ENCODE results near the gene ALDOA.

ALDOA gene

GRCh38 chr16:30060836-30061554, 4.6 kb upstream of the ALDOA start:
- Histone ChIP-seq H3K27ac (ENCODE audit: low read depth, low read length) (no peak overlapping the region), H3F3A (ENCODE audit: control insufficient read depth, insufficient read depth) (peaks cover 5% of the 10 kb centered on the region), H3K4me3 (ENCODE audit: low read length) (no peak overlapping the region)

GRCh38 chr16:30063278-30063892, 2.2 kb upstream of the ALDOA start:
- Histone ChIP-seq H3K4me1 (ENCODE audit: control insufficient read depth, low read length) (peaks cover 24% of the 10 kb centered on the region), H3K79me2 (ENCODE audit: control insufficient read depth, low read length) (peaks cover 44% of the 10 kb centered on the region), H3K36me3 (ENCODE audit: control insufficient read depth, low read length) (peaks cover 41% of the 10 kb centered on the region), H3K27ac (ENCODE audit: low read depth, low read length) (peak overlapping the region; percentile 89), H3K4me3 (ENCODE audit: low read length) (peak overlapping the region; percentile 96), H3K9me3 (ENCODE audit: control insufficient read depth, insufficient read depth, low read length) (no peaks in the 10 kb centered on the region), H4K20me1 (ENCODE audit: control insufficient read depth, insufficient read depth, low read depth, low read length) (peaks cover 17% of the 10 kb centered on the region), H3K4me2 (ENCODE audit: low read length) (peak overlapping the region; percentile 77), H3F3A (ENCODE audit: control insufficient read depth, insufficient read depth) (peaks cover 23% of the 10 kb centered on the region), H3K9me2 (replicated peaks; ENCODE audit: control insufficient read depth, low read length) (no peaks in the 10 kb centered on the region), H3K27me3 (ENCODE audit: control insufficient read depth, low read length) (no peaks in the 10 kb centered on the region)
- TF ChIP-seq CTCF (IDR thresholded peaks at IDR 0.05; ENCODE audit: low read depth, low read length, poor library complexity, severe bottlenecking) = no peak
- TF ChIP-seq EZH2phosphoT487 (IDR thresholded peaks at IDR 0.05; ENCODE audit: borderline replicate concordance, low read length) = no peak

More at GRCh38 chr16:30060836-30061554, 4.6 kb upstream of the ALDOA start:
- Histone ChIP-seq H3K79me2 (ENCODE audit: control insufficient read depth, low read length) (peaks cover 22% of the 10 kb centered on the region), H3K36me3 (ENCODE audit: control insufficient read depth, low read length) (peaks cover 18% of the 10 kb centered on the region), H3K4me1 (ENCODE audit: control insufficient read depth, low read length) (peaks cover 10% of the 10 kb centered on the region), H3K9me2 (replicated peaks; ENCODE audit: control insufficient read depth, low read length) (no peaks in the 10 kb centered on the region), H3K9me3 (ENCODE audit: control insufficient read depth, insufficient read depth, low read length) (no peaks in the 10 kb centered on the region), H4K20me1 (ENCODE audit: control insufficient read depth, insufficient read depth, low read depth, low read length) (no peaks in the 10 kb centered on the region), H3K4me2 (ENCODE audit: low read length) (no peak overlapping the region), H3K27me3 (ENCODE audit: control insufficient read depth, low read length) (no peaks in the 10 kb centered on the region)
- no peak for TF ChIP-seq CTCF (IDR thresholded peaks at IDR 0.05; ENCODE audit: low read depth, low read length, poor library complexity, severe bottlenecking)
- TF ChIP-seq EZH2phosphoT487 (IDR thresholded peaks at IDR 0.05; ENCODE audit: borderline replicate concordance, low read length) = no peak

DNA sequence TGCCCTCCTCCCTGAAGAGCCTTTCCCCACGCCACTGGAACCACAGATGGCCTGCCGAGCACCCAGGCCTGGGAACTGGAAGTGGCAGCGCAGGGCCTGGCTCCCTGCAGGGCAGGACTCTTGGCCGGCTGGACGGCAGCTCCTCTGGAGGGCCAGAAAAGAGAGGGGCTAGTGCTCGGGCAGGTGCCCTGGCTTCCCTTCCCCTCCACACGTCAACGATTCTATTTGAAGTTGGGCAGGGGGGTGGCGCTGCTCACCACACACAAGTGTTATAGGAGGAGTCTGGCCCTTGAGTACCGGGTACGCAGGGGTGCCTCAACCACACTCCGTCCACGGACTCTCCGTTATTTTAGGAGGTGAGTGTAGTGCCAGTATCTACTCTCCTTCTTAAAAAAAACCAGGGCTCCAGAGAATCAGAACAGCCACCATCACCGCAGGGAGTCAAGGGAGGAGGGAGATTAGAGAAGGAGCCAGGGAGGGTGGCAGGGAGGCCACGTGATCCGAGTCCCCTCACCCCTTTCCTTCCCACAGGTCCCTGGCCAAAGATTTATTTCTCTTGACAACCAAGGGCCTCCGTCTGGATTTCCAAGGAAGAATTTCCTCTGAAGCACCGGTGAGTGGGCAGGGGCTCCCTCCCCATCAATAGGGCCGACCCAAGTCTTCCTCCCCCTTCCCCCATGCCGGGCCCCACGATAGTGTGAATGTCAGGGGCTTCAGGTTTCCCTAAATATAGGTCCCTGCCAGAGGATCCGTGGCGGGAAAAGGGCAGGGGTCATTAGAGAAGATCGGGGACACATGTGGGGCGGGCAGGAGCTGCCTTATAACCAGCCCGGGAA, 1.4 kb upstream of the ALDOA start:
- no peaks in the 10 kb centered on the region for H3K9me2 ChIP-seq (replicated peaks; ENCODE audit: control insufficient read depth, low read length)
- TF ChIP-seq CTCF (IDR thresholded peaks at IDR 0.05; ENCODE audit: low read depth, low read length, poor library complexity, severe bottlenecking) = peak; percentile 74
- no peak for TF ChIP-seq EZH2phosphoT487 (IDR thresholded peaks at IDR 0.05; ENCODE audit: borderline replicate concordance, low read length)
- peak overlapping the region; percentile 96 for H3K4me3 ChIP-seq (ENCODE audit: low read length)
- peak overlapping the region; percentile 77 for H3K4me2 ChIP-seq (ENCODE audit: low read length)
- no peaks in the 10 kb centered on the region for H3K9me3 ChIP-seq (ENCODE audit: control insufficient read depth, insufficient read depth, low read length)
- no peaks in the 10 kb centered on the region for H3K27me3 ChIP-seq (ENCODE audit: control insufficient read depth, low read length)
- H3K27ac ChIP-seq (ENCODE audit: low read depth, low read length) = peak overlapping the region; percentile 89
- peaks cover 51% of the 10 kb centered on the region for H3K79me2 ChIP-seq (ENCODE audit: control insufficient read depth, low read length)
- H3K36me3 ChIP-seq (ENCODE audit: control insufficient read depth, low read length) = peaks cover 48% of the 10 kb centered on the region
- peaks cover 22% of the 10 kb centered on the region for H4K20me1 ChIP-seq (ENCODE audit: control insufficient read depth, insufficient read depth, low read depth, low read length)
- H3K4me1 ChIP-seq (ENCODE audit: control insufficient read depth, low read length) = peaks cover 31% of the 10 kb centered on the region
- peaks cover 28% of the 10 kb centered on the region for H3F3A ChIP-seq (ENCODE audit: control insufficient read depth, insufficient read depth)

Data from DOHH2 (cell line).